Amniotic stem cell (primary cell): ENCODE measurements around the gene LRP5.

Experiments used
- DNase-seq: peaks from one replicate; lab custom pipeline; 2025; lab: John Stamatoyannopoulos, UW

LRP5 gene

DNA sequence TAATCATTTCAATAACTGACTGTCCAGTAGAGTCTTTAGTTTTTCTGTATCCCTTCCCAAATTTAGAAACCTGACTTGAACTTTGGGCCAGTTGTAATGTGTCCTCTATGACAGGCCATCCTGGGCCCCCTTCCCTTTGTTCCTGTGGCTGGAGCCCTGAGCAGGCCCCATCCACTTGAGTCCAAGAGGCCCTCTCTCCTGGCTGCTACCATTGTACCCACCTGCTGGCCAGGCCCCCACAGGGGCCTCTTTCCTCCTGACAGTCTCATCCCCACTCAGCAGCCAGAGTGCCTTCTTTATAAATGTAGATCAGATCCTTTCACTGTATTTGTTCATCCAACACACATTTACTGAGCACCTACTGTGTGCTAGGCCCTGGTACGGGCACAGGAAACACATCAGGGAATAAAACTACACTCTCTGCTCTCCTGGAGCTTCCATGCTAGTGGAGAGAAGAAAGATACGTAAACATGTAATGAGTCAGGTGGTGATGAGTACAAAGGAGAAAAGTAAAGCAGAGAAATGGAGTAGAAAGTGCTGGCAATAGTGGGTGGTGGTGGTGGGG lies 2.7 kb upstream of the LRP5 start:
- DNase-seq: no peak

DNA sequence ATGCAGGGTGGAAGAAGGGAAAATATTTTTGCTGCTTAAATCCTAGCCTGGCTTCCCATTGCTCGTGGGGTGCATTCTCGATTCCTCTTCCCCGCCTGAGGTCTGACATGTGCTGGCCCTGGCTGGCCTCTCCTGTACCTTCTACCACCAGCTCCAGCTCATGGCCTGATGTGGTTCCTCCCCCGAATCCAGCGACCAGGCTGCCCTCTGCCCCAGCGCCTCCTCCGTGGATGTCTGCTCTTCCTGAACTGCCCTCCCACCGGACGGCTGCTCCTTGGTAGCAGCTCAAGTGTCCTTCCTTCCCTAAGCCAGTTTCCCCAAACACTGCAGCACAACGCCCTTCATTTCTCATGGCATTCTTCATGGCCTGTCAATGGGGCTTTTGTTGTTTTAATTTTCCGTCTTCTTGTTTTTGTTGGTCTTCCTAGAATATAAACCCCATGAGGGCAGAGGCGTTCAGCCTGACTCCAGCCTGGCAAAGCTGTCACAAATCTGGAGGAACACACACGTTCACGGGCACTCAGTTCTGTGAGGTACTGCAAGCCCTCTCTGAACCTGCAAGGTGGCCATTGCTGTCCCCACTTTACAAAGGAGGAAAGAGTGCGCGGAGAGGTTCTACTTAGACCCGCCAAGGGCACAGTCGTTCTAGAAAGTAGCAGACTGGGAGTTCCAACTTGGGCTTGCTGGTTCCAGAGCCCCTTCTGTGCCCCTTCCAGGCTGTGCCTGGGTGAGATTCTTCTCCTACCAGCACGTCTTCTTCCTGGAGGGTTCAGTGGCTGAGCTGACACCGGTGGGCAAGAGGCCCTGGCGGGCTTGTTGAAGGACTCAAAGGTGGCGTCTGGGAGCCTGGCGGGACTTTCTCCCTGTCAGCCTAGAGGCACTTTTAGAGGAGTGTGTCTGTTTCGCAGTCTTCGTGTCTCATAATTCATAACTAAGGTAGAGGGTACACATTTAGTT lies 953 bp upstream of the LRP5 start:
- no peak for DNase-seq

DNA sequence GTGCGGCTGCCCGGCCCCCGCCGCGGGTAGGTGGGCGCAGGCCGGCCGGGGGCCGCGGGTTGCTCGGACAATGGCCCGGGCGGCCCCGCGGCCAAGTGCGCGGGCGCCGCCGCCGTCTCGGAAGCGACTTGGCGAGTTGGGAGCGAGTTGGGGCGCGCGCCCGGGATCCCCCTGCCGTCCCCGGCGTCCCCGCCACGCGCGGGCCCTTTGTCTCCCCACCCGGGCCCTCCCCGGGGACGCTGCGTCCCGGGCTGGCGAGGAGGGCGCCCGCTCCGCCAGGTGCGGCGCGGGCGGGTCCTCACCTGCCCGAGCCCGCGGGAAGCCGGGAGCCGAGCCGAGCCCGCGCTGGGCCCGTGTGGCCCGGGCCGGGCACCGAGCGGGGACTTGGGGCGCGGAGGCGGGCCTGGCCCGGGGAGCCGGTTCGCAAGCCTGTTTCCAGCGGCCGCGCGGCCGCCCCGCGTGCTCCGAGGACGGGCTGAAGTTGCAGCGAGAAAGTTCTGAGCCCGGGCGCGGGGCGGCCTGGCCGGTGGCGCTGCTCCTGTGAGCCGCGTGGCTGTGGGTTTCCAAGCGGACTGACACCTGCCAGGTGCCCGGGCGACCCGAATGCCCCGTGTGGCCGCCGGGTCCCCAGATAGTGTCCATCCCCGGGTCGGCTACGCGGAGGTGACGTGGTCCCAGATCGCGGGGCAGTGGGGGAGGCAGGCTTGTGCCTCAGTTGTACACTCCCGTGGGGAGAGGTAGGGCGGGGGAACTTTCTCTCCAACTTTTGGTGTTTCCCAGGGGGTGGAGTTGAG lies 586 bp downstream of the LRP5 start:
- no peak for DNase-seq

DNA sequence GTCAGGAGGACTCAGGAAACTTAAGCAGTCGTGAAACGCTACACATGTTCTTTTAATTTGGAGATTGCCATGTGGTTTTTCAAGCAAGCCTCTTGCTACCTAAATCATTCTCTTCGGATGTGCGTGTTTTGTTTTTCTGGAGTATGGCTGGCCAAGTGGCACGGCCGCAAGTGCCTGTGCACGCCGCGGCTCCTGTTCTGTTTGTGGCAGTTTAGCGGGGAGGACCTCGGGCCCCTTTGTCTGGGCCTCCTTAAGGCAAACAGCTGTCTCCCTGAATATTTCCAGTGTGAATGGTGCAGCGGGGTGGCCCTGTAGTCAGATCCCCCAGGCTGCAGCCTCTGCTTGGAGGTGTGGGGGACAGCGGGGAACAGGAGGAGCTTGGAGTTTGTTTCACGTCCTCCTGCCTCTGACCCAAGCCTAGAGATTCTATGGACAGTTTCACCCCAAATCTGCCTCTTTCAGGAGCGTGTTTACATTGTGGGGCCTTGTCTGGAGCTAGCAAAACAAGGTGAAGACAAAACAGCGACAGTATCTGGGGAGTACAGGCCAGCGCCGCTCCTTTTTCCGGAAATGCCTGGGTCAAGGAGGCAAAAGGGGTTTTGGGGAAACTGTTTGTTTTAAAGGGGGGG lies 1.3 kb downstream of the LRP5 start:
- DNase-seq: no peak

DNA sequence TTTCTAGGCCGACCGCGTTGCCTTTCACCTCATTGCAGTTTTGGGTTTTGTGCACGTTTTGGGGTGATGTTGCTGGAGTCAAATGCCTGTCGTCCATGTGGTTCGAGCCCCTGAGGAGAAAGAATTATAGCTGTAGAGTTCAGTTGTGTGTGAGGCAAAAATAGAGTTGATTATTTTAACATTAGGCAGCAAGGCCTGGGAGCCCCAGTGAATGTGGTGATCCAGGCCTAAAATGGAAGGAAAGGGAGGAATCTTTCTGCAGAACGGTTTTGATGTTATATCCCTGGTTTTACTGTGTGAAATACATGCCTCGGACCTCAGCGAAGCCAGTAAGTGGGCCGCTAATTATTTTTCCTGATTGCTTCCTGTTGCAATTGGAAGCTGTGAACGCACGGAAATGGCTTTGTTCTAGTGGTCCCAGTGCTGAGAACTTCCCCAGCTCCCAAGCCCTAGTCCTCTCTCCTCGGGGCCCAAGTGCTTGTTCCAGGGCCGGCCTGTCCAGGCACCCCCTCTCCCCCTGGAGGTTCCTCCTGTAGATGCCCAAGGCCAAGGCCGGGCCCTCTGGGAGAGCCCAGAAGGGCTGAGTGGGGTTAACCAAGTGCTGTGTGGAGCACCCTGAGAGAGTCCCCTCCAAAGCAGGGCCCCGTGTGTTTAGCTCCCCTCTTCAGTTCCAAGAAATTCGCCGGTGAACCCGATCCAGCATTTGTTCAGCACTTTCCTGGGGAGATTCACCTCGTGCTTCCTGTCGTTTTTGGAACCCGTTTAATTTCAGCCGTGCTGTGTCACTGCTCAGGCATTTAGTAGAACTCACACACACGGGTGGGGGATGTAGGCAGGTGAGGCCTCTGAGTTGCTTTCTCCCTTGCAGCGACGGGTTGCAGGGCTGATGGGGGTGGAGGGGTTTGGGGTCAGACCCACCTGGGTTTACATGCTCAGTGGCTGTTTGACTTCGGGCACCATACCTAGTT lies 2.1 kb downstream of the LRP5 start:
- DNase-seq: no peak

DNA sequence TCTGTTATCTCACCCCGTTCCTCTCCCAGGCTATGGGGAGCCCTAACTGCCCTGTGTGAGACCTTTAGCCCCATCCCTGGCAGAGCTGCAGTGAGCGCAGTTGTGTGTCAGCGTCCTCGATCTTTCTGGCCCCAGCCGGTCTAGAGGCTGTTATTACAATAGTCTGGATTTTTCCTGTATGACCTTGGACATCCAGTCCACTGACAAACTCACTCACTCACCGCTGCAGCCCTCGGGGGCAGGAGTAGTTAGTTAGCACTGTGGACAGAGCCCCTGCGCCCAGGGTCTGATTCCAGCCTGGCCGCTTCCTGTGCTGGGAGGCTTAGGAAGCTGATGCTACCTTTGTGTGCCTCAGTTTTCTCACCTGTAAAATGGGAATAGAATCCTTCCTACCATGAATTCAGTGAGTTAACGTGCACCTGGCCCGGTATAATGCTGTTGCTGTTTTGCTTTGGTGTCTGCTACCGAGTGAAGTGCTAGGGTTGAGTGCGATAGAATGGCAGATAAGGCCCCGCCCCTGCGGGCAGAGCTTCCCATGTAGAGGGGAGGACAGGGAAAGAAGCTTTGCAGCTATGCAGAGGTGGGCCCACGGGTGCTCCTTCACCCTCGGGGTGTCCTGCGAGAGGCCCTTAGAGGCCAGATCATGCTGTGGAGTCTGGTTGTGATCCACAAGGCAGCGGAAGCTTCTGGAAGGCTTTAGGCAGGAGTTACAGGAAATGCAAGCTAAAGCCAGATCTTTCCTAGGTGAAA lies 3.0 kb downstream of the LRP5 start:
- no peak for DNase-seq

DNA sequence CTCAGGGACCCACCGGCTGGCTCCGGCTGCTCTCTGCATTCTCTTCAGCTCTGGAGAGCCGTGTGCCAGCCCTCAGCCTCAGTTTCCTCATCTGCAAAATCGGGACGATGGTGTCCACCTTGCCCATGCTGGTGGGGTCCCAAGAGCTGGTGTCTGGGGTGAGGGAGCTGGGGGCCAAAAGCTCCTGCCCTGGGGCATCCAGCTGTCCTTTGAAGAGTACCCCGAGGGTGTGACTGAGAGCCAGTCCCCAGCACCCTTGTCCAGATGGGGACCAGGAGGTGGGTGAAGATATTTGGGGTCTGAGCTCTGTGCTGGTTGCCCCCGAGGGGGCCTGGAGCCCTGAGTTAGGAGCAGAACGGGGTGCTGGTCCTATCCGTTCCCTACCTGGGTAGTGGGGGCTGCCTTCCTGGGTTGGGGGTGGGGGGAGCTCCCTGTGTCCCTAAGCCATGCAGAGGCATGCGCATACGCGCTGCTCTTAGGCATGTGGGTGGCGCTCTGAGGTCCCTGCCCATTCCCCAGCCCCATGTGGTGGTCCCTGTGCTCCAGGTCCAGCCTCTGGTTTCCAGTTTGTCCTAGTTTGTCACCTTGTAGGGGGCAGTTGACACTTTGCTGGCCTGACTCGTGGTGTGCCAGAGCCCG lies 4.9 kb downstream of the LRP5 start:
- DNase-seq: no peak

DNA sequence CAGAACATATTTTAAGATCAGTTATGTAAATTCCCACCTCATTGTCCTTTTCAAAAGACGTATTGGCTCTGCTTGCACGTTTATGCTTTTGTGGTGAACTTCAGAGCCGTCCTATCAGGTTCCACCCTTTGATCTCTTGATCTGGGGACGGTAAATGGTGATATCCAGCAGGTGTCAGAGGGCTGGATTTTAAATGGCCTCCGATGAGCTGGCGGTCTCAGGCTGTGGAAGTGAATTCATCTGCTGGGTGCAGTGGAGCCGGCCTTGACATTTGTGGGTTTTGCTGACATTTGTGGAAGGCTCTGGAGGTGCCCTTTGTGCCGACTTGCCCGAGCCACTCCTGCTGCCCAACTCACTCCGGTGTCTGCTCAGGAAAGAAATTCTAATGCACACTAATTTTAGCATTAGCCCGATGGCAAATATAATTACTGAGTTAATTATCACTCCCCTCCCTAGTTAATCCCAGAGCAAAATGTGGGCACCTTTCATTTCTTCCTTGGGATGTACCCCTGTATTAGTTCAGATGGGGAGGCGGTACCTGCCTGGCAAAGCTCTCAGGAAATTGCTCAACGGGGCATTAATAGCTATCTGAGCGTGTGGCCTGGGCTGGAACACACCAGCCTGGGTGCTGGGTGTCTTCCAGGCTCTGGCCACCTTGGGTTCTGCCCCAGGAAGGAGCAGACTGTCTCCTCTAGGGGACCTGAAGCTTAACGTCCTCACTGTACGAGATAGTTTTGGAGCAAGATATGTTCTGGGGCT lies 9.1 kb downstream of the LRP5 start:
- no peak for DNase-seq

DNA sequence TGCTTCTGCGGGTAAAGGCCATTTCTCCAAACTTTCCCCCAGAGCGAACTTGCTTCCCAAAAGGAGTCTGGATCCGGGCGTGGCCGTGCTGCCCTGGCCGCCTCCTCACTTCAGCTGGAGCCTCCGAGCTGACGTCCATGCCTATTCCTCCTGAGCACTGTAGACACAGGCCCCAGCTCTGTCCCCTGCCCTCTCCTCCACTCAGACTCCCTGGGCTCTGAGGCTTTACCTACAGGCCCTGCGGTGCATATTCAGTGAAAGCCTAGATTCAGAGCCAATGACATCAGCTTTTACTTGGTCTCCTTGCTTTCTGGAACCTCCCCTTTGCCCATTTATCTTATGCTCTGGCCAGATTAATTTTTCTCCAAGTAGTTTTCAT lies 9.7 kb downstream of the LRP5 start:
- no peak for DNase-seq

DNA sequence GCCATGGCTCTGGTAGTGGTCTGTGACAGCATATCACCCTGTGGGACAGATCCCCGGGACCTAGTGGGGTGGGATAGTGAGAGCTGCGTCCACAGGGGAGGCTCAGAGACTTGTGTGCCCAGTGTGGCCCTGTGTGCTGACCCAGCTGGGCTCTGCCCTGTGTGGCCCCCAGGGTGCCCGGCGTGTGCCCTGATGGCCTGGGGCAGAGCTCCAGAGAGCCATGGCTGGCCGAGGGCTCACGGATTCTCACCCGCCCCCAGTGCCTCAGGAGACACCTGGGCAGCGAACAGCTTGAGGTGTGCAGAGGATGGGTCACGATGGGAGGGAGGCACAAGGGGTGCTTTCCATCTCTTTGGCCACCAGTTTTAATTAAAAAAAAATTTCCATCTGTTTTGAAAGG lies 11.8 kb downstream of the LRP5 start:
- DNase-seq: no peak

DNA sequence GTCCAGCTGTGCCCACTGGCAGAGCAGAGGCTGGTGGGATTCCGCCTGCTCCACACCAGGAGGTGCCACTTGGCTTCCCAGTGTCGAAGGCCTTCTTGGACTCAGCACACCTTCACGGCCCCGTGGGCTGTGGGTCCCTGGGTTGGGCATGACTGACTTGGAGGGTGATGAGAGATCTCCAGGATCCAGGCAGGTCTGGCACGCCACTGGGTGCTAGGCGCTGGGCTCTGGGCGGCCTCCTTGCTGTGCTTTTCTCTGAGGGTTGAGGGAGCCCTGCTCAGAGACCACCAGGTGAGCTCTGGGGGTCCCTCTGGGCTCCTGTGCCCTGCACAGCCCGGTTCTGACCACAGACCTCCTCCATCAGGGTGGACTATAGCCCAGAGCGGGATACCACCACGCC lies 12.3 kb downstream of the LRP5 start:
- no peak for DNase-seq

DNA sequence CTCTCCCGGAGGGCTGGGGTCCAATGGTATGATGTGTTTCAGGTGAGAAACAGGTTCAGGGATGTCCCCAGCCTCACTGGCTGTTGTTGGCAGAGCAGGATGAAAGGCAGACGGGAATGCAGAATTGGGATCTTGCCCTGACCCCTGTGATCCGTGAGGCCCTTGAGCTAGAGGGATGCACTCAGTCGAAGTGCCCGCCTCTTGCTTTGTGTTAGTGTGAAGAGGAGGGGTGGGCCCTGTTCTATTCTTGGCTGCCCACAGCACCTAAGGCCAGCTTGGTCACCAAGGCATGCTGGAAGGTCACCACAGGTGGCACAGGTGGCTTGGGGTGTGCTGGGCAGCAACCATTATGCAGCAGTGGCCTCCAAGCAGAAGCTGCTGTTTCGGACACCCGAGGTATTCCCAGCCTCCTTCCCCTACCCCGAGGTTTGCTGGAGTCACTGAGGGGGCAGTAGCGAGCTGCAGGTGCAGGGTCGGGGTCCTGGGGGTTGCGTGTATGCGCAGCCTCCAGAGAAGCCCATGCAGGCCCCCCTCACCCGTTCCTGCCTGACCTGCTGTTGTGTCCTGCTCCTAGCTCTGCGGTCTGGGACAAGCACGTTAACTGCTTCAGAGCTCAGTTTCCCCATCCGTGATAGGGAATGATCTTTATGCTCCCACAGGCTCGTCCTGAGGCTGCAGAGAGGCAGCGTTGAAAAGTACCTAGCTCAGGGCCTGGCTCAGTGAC lies 13.0 kb downstream of the LRP5 start:
- DNase-seq: no peak

DNA sequence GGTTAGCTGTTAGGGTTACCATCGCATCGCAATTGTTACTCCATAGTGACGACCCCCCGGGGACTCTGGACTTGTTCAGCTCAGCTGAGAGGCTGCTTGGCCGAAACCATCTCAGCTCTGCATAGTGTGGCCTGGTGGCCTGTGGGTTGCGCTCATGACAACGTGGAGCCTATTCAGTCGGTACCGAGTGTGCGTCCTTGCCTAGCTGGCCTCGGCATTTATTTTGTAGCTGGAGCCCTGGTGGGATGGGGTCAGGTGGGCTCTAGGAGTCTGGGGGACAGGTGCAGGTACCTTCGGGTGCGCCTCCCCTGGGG lies 13.5 kb downstream of the LRP5 start:
- DNase-seq: no peak

DNA sequence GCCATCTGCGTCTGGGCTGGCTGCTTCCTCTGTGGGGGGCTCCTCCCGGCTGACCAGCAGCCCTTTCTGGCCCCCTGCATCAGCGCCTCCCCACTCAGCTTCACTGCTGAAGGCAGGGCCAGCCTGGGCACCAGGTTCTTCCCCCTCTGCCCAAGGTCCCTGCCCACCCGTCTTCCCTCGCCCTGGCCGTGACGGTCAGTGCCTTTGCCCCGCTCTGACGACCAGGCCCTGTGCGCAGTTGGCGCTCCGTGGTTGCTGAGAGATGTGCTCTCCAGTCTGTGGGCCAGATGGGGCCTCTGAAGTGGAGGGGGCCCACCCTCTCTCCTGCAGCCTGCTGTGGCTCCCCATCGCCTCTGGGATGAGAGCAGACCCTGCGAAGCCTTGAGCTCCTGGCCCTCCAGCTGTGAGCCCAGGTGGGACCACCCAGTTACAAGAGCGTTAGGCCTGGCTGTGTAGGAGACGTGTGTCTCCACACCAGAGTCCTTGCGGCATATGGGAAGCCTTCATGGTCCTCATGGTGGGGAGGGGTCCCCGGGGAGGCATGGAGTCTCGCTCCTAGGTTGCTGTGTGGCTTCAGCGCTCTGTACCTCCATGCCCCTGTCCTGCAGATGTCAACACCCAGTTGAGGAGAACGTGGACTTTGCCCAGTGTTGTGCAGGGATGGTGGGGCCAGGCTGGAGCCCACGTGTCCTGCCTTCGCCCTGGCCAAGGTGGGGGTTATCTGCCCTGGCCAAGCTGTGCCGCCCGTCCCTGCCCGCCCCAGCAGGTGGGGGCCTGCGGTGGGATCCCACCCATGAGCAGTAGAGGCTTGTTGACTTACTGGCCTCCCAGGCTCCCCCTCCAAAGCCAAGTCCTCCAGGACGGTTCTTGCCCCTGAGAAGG lies 14.2 kb downstream of the LRP5 start:
- DNase-seq: no peak

DNA sequence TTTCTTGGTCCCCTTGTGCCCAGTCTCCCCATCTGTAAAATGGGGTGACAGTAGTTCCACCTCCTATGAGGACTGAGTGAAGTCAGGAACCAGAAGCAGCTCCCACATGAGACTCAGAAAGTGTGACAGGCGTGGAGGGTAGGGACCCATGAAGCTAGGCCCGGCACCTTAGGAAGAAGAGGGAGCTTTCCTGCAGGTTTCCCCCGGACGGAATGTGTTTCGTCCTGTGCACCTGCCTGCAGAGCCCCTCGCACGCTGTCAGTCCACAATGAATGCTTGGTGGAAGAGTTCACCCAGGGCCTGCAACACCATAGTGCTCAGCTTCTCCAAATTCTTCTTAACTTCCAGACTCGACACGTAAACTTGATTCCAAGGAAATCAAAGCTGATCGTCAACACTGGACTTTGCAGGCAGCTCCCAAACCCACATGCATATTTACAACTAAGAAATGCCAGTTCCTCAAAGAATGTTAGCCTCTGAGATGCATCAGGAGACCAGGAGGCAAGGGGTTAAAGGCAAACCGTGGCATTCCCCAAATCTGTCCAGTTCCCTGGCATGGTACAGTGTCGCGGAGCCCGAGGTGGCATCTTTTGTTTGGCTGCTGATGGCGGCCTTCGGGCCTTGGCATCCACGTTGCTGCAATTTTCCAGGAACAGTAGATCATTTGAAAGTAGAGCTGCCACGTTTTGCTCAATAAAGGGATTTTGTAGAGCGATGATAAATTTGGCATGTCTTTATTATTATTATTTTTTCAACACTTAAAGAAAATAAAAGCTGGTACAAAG lies 15.4 kb downstream of the LRP5 start:
- no peak for DNase-seq

DNA sequence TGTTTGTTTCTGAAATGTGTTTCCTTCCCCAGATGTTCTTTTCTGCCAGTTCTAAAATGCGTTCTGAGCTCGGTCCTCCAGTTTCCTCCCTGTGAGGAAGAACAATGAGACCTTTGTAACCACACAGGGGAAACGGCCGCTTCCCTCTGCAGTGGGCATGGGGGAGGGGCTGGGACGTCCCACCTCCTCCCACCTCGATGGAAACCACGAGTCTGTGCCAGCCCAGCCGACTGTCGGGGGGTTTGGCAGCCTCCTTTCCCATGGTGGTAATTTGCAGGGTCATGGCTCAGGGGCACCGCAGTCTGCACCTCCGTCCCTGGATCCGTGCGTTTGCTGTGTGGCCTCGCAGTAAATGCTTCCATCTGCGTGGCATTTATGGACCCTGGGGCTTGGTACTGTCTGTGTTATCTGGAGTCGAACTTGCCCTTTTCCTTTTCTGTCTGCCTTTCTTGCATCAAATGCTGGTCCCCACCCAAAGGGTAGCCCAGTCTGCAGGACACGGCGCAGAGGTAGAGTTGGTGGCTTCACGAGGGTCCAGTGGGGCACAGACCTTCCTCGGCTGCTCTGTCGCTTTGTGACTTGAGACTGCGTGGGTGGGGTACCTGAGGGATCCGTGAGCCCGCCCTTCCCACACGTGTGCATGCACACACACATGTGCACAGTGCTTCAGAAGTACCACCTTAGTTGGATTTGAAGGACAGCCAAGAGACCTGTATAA lies 16.1 kb downstream of the LRP5 start:
- no peak for DNase-seq
